Esophagus muscularis mucosa (tissue), 4 donors: ENCODE measurements around the gene PHKB. TPM values are rescaled to one million over a fixed set of nuclear protein-coding genes. Genes with fewer than 3 reads are reported as not detected.
A peak's percentile ranks its signal among the peaks of the same experiment; 100 is the strongest.
"Not testable (repeated sequence)": the region's sequence is repeated elsewhere in the genome, so short reads cannot be mapped to it uniquely, and the experiment has no call there.

Experiments used
- DNase-seq: peaks from one replicate; pipeline ENCODE4 v3.0.0-alpha.2; 2017; ENCODE audit errors: extremely low spot score
- H3K27ac ChIP-seq, 4 donors: fragments of 200-600 bp; sonication (generic); replicated peaks in 1 of 4; 1 replicate in 3 of 4; 2 replicates in 1 of 4; pipeline ENCODE4 v1.5.1; 2016 to 2019; ENCODE audit warnings: mild to moderate bottlenecking in 1 of 4
- H3K27me3 ChIP-seq, 4 donors: fragments of 200-600 bp; sonication (generic); one replicate each; pipeline versions ENCODE4 v1.5.1 to v1.6.0; 2016 to 2019
- H3K36me3 ChIP-seq, 4 donors: fragments of 200-600 bp; sonication (generic); one replicate each; pipeline ENCODE4 v1.5.1; 2016 to 2019
- H3K4me1 ChIP-seq, 4 donors: fragments of 200-600 bp; sonication (generic); one replicate each; pipeline ENCODE4 v1.5.1; 2016 to 2019
- H3K4me3 ChIP-seq, 4 donors: fragments of 200-600 bp; sonication (generic); 1 replicate in 2 of 4; 2 replicates in 2 of 4; pipeline ENCODE4 v1.5.1; 2016 to 2019; ENCODE audit warnings: mild to moderate bottlenecking in 4 of 4, moderate library complexity in 1 of 4
- H3K9me3 ChIP-seq, 4 donors: fragments of 200-600 bp; sonication (generic); 1 replicate in 3 of 4; 2 replicates in 1 of 4; pipeline ENCODE4 v1.5.1; 2016 to 2019
- EP300 ChIP-seq: sonication (generic); formaldehyde crosslinking; IDR thresholded peaks from one replicate; pipeline ENCODE4 v1.6.1; 2017; ENCODE audit warnings: antibody characterized with exemption
- POLR2A ChIP-seq: fragments of 450-650 bp; IDR thresholded peaks from one replicate; pipeline ENCODE4 v1.6.1; 2017; ENCODE audit warnings: antibody characterized with exemption, moderate library complexity, mild to moderate bottlenecking, low read depth
- POLR2AphosphoS5 ChIP-seq, 2 donors: sonication (generic); formaldehyde crosslinking; IDR thresholded peaks; one replicate each; pipeline ENCODE4 v1.6.1; 2017; ENCODE audit warnings: antibody characterized with exemption in 2 of 2
- WGBS: methylation state at CpG from one replicate; pipeline ENCODE4 v1.1.5; 2018; 5-methylcytosine and 5-hydroxymethylcytosine counted together
- intact Hi-C: fragments of 100-400 bp; cut with DNase I; formaldehyde crosslinking; loops from one replicate; pipeline ENCODE4 v1.15.1; 2023
- total RNA-seq, 4 donors: library from RNA; depleted of rRNA; stranded (reverse); fragments of >200 nt; gene quantifications; one replicate each; pipeline versions ENCODE4 v1.1.0 to v1.2.1, GENCODE V29; 2016
- TF ChIP-seq, protein P1 (sequence below), 3 experiments: fragments of 200-600 bp in 2 of 3; fragments of 450-650 bp in 1 of 3; sonication (generic) in 2 of 3; IDR thresholded peaks; one replicate each; pipeline ENCODE4 v1.5.1; 2017 to 2019; ENCODE audit warnings: antibody characterized with exemption in 3 of 3, mild to moderate bottlenecking in 2 of 3, moderate library complexity in 1 of 3

The PHKB gene
- total RNA-seq, 4 donors from 2014 or later, result 39.4 to 60.6 (median 46.5) TPM

DNA sequence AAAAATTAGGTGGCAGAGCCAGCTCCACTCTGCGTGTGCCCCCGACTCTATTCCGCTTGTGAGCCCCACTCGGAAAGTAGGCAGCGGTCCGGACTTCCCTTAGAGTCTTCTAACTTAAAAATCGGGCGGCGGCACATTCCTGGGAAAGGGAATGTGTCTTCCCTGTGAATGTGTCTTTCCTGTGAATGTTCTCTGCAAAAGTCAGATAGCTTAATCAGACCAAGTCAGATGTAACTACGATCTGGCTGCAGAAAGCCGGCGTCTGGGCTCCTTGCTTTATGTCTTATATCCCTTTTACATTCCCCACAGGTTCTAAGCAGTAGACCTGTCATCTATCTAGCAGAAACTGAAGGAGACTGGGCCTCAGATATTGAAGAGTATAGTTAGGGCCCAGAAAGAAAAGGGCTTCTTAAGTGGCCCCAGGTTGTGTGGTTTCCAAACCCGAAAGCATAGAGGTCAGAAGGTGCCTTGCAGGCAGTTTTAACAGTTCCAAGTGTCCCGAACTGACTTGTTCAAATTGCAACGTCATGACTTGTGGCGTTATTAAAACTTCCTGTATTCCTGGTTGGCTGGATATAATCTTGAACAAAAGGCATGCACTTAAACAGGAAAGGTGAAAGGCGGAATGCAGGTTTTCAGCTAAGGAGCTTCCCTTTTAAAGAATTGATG is 601 bp downstream of the PHKB start:
- no peaks in the 10 kb centered on the region for H3K9me3 ChIP-seq
- DNase-seq, result no peak
- no peaks in the 10 kb centered on the region for H3K27me3 ChIP-seq
- H3K4me1 ChIP-seq, result peaks cover 58 to 68% (median 61%) of the 10 kb centered on the region in 4 donors
- H3K27ac ChIP-seq, result peak overlapping the region; percentile 95 to 99 (median 97)
- peak overlapping the region; percentile 85 to 96 (median 92) for H3K4me3 ChIP-seq
- intact Hi-C loops, result no loop called here
- under 1% methylated on average over 17 of the region's 17 CpGs for WGBS
- TF ChIP-seq POLR2AphosphoS5 (IDR thresholded peaks at IDR 0.05) (peak in 1 of 2 donors; percentile 8), EP300 (no peak), POLR2A (no peak)
- TF ChIP-seq, protein P1, sequence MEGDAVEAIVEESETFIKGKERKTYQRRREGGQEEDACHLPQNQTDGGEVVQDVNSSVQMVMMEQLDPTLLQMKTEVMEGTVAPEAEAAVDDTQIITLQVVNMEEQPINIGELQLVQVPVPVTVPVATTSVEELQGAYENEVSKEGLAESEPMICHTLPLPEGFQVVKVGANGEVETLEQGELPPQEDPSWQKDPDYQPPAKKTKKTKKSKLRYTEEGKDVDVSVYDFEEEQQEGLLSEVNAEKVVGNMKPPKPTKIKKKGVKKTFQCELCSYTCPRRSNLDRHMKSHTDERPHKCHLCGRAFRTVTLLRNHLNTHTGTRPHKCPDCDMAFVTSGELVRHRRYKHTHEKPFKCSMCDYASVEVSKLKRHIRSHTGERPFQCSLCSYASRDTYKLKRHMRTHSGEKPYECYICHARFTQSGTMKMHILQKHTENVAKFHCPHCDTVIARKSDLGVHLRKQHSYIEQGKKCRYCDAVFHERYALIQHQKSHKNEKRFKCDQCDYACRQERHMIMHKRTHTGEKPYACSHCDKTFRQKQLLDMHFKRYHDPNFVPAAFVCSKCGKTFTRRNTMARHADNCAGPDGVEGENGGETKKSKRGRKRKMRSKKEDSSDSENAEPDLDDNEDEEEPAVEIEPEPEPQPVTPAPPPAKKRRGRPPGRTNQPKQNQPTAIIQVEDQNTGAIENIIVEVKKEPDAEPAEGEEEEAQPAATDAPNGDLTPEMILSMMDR (IDR thresholded peaks at IDR 0.05), result no peak
- H3K36me3 ChIP-seq, result peaks cover 0 to 18% (median 7%) of the 10 kb centered on the region in 4 donors

DNA sequence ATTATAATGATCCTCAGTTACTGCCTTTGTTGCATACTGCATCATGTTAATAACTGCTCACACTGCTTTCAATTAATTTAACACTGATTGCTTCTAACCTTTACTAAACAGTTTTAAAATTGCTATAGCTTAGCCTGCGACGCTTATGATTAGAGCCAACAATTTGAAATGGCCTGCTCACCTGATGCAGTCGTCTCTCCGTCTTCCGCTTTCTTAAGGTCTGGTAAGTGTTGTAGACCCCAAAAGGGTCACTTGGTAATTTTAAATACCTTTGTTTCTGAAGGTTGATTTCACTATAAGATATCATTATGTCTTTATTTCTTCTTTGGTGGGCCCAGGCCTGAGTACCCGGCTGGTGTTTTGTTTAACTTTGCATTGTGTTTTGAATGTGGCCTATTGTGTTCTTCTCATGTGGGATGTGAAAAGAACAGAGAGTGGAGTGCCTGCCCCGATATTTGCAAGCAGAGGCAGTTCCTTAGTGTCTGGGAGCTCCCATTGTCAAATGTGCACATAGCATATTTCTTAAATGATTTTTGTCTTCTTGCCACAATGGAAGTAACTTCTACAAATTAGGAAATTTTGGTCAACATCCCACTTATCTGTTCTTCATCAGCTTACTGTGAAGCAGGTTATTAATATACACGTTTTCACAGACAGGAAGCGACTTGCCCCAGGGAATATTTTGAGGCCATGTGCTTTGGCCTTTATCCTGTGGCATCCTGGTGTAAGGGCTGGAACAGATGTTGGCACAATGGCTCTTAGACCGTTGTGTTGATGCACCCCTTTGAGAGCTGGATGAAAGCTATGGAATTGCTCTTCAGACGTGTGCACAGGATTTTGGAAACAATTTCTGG is 2.9 kb downstream of the PHKB start:
- peaks cover 61 to 79% (median 65%) of the 10 kb centered on the region in 4 donors for H3K4me1 ChIP-seq
- no peak overlapping the region for H3K27ac ChIP-seq
- 67% methylated on average over 11 of the region's 11 CpGs for WGBS
- no peaks in the 10 kb centered on the region for H3K9me3 ChIP-seq
- no peaks in the 10 kb centered on the region for H3K36me3 ChIP-seq
- H3K27me3 ChIP-seq, result no peaks in the 10 kb centered on the region
- TF ChIP-seq POLR2A (no peak), POLR2AphosphoS5 (IDR thresholded peaks at IDR 0.05) (no peak), EP300 (no peak)
- TF ChIP-seq, protein P1 (IDR thresholded peaks at IDR 0.05), result no peak
- DNase-seq, result no peak
- no peak overlapping the region for H3K4me3 ChIP-seq
- intact Hi-C loops, result no loop called here

DNA sequence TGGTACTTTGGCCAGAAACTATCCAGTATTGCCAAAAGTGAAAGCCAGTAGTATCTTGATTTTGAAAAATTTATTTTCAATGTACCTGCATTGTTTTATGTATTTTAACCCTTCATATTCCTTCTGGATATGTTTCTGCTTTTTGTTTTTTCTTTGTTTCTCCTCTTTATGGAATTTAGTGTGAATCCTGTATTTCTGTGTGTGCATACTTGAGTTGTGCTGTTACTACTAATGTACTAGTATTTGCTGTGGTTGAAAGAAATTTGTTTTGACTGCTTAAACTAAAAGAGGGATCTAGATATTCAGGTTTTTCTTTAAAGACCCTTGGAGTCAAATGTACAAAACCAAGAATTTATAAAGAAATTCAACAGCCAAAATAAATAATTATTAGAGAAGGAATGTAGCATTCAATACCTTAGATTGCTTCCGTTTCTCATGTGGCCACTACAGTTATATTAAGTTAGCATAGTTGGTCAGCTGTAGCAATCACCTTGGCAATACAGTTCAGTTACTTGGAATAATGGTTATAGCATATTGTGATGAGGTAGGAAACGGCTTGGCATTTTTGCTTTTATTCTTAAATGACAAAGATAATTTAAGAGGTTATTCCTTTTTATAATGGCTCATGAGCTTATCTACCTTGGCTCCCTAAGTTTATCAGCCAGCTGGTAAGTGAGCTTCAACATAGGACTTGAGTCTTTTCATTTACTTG is 4.9 kb downstream of the PHKB start:
- DNase-seq, result no peak
- Histone ChIP-seq H3K4me1 (peaks cover 47 to 66% (median 52%) of the 10 kb centered on the region in 4 donors), H3K4me3 (no peak overlapping the region), H3K36me3 (no peaks in the 10 kb centered on the region), H3K27me3 (no peaks in the 10 kb centered on the region), H3K27ac (no peak overlapping the region), H3K9me3 (no peaks in the 10 kb centered on the region)
- intact Hi-C loops, result no loop called here
- no peak for TF ChIP-seq POLR2AphosphoS5 (IDR thresholded peaks at IDR 0.05)
- TF ChIP-seq EP300, result no peak
- TF ChIP-seq, protein P1 (IDR thresholded peaks at IDR 0.05), result no peak
- no peak for TF ChIP-seq POLR2A
- 88% methylated on average over 2 of the region's 2 CpGs for WGBS

DNA sequence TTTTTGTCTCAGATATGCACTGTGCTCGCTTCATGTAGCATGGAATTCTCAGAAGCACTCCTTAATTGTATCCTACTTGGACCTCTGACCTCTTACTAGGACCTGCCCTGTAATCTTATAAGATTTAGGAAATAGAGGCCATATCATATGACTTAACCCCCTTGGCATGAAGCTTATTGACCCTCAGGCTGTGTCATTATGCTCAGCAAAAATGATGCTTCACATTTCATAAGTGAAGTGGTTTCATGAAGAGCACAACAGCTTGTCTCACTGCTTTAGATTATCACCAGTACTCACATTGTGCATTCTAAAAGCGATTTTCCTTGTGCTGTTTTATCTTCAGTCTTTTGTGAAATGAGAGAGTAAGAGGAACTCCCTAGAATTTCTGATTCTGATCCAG is 6.4 kb downstream of the PHKB start:
- H3K4me1 ChIP-seq, result peaks cover 40 to 60% (median 45%) of the 10 kb centered on the region in 4 donors
- intact Hi-C loops, result no loop called here
- H3K4me3 ChIP-seq, result no peak overlapping the region
- H3K36me3 ChIP-seq, result no peaks in the 10 kb centered on the region
- no peaks in the 10 kb centered on the region for H3K27me3 ChIP-seq
- 98% methylated on average over 2 of the region's 2 CpGs for WGBS
- H3K9me3 ChIP-seq, result no peaks in the 10 kb centered on the region
- DNase-seq, result no peak
- TF ChIP-seq EP300 (no peak), POLR2A (no peak), POLR2AphosphoS5 (IDR thresholded peaks at IDR 0.05) (no peak)
- TF ChIP-seq, protein P1 (IDR thresholded peaks at IDR 0.05), result no peak
- H3K27ac ChIP-seq, result no peak overlapping the region

DNA sequence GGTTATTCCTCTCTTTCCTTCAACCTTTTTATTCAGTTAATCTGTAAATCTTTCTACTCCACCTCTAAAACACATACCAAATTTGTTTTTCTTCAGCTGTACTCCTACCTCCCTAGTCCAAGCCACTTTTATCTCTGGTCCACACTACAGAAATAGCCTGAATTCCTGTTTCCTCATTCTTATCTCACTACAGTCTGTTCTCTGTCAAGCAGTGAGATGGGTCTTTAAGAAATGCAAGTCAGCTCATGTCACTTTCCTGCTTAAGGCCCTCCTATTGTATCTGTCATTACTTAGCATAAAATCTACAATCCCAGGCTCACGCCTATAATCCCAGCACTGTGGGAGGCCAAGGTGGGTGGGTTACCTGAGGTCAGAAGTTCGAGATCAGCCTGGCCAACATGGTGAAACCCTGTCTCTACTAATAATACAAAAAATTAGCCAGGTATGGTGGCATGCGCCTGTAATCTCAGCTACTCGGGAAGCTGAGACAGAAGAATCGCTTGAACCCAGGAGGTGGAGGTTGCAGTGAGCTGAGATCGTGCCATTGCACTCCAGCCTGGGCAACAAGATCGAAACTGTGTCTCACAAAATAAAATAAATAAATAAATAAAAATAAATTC is 7.0 kb downstream of the PHKB start:
- DNase-seq, H3K9me3 ChIP-seq, intact Hi-C loops, H3K4me3 ChIP-seq, H3K27ac ChIP-seq, H3K27me3 ChIP-seq, H3K36me3 ChIP-seq: not testable (repeated sequence)
- H3K4me1 ChIP-seq, result peaks cover 33 to 53% (median 39%) of the 10 kb centered on the region in 4 donors
- 98% methylated on average over 7 of the region's 7 CpGs for WGBS
